Liver (tissue), 3 donors: ENCODE results near the gene C14orf119.

Experiments
- CTCF ChIP-seq: fragments of 150-350 bp; IDR thresholded peaks from 2 replicates; pipeline ENCODE4 v1.5.1; 2017; ENCODE audit warnings: improper control_type of control experiment, low read depth, low read length; ENCODE audit not compliant: missing input control
- EGR1 ChIP-seq, 2 donors: IDR thresholded peaks; 2 replicates each; pipeline ENCODE4 v1.6.1; 2016 to 2018; ENCODE audit warnings: antibody characterized with exemption in 2 of 2, low read depth in 2 of 2
- GABPA ChIP-seq, 2 donors: IDR thresholded peaks in 1 of 2; conservative IDR thresholded peaks in 1 of 2; 2 replicates each; pipeline ENCODE4 v1.6.1; 2016; ENCODE audit warnings: antibody characterized with exemption in 2 of 2, mild to moderate bottlenecking in 1 of 2, moderate library complexity in 1 of 2
- MAX ChIP-seq: IDR thresholded peaks from 2 replicates; pipeline ENCODE4 v1.6.1; 2016; ENCODE audit warnings: antibody characterized with exemption
- RAD21 ChIP-seq, 2 donors: IDR thresholded peaks; 2 replicates each; pipeline ENCODE4 v1.6.1; 2016; ENCODE audit warnings: antibody characterized with exemption in 2 of 2, mild to moderate bottlenecking in 2 of 2
- TAF1 ChIP-seq: conservative IDR thresholded peaks from 2 replicates; pipeline ENCODE4 v1.6.1; 2016; ENCODE audit warnings: antibody characterized with exemption, mild to moderate bottlenecking
- TF ChIP-seq, protein P1 (sequence below): IDR thresholded peaks from 2 replicates; pipeline ENCODE4 v1.6.1; 2016; ENCODE audit warnings: antibody characterized with exemption, mild to moderate bottlenecking
- TF ChIP-seq, protein P2 (sequence below): IDR thresholded peaks from 2 replicates; pipeline ENCODE4 v1.6.1; 2016; ENCODE audit warnings: antibody characterized with exemption
- TF ChIP-seq, protein P3 (sequence below): IDR thresholded peaks from 2 replicates; pipeline ENCODE4 v1.6.1; 2016; ENCODE audit warnings: antibody characterized with exemption
- donor health status: healthy.
- donor health status: healthy.

DNA sequence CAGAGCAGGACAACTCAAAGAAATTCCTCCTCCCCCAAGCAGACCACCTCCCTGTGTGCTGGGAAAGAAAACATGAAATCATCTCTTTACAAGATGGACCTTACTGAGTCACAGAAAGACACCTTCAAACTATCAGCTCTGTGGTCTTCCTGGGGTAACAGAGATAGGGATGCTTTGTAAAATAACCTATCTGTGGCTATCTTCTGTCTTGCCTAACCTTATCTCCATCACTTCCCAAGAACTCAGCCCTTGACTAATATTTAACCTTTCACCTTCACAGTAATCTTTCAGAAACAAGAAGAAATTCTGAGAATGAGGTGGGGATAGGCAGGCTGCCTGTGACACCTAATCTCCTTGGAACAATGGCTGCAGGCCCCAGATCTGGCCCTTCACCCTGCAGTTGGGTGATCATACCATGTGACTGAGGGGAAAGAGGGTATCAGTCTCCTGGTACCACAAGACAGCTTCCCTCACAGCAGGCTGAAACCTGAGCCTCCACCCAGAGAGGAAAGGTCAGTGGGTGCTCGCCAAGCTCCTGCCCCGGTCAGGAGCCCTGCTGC lies 51.1 kb downstream of the C14orf119 start:
- TF ChIP-seq EGR1 (IDR thresholded peaks at IDR 0.05; ENCODE audit: low read depth in 2 of 2) (no peak), RAD21 (IDR thresholded peaks at IDR 0.05) (no peak), CTCF (no peak), TAF1 (no peak), MAX (no peak), GABPA (IDR thresholded peaks at IDR 0.05 in 1 of 2, conservative IDR thresholded peaks at IDR 0.05 in 1 of 2) (no peak)
- TF ChIP-seq, protein P1, sequence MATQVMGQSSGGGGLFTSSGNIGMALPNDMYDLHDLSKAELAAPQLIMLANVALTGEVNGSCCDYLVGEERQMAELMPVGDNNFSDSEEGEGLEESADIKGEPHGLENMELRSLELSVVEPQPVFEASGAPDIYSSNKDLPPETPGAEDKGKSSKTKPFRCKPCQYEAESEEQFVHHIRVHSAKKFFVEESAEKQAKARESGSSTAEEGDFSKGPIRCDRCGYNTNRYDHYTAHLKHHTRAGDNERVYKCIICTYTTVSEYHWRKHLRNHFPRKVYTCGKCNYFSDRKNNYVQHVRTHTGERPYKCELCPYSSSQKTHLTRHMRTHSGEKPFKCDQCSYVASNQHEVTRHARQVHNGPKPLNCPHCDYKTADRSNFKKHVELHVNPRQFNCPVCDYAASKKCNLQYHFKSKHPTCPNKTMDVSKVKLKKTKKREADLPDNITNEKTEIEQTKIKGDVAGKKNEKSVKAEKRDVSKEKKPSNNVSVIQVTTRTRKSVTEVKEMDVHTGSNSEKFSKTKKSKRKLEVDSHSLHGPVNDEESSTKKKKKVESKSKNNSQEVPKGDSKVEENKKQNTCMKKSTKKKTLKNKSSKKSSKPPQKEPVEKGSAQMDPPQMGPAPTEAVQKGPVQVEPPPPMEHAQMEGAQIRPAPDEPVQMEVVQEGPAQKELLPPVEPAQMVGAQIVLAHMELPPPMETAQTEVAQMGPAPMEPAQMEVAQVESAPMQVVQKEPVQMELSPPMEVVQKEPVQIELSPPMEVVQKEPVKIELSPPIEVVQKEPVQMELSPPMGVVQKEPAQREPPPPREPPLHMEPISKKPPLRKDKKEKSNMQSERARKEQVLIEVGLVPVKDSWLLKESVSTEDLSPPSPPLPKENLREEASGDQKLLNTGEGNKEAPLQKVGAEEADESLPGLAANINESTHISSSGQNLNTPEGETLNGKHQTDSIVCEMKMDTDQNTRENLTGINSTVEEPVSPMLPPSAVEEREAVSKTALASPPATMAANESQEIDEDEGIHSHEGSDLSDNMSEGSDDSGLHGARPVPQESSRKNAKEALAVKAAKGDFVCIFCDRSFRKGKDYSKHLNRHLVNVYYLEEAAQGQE, result no peak
- TF ChIP-seq, protein P2, sequence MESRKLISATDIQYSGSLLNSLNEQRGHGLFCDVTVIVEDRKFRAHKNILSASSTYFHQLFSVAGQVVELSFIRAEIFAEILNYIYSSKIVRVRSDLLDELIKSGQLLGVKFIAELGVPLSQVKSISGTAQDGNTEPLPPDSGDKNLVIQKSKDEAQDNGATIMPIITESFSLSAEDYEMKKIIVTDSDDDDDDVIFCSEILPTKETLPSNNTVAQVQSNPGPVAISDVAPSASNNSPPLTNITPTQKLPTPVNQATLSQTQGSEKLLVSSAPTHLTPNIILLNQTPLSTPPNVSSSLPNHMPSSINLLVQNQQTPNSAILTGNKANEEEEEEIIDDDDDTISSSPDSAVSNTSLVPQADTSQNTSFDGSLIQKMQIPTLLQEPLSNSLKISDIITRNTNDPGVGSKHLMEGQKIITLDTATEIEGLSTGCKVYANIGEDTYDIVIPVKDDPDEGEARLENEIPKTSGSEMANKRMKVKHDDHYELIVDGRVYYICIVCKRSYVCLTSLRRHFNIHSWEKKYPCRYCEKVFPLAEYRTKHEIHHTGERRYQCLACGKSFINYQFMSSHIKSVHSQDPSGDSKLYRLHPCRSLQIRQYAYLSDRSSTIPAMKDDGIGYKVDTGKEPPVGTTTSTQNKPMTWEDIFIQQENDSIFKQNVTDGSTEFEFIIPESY, result no peak
- TF ChIP-seq, protein P3, sequence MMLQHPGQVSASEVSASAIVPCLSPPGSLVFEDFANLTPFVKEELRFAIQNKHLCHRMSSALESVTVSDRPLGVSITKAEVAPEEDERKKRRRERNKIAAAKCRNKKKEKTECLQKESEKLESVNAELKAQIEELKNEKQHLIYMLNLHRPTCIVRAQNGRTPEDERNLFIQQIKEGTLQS, result no peak
